Mammary epithelial cell (primary cell): ENCODE measurements around the gene RELA.

Experiments used
- CTCF ChIP-seq, 2 donors: IDR thresholded peaks in 1 of 2; conservative IDR thresholded peaks in 1 of 2; 2 replicates each; pipeline ENCODE4 v1.5.1; 2011 to 2012; ENCODE audit warnings: inconsistent platforms in 2 of 2, low read length in 2 of 2, mild to moderate bottlenecking in 2 of 2, control low read depth in 1 of 2, low read depth in 1 of 2; ENCODE audit not compliant: insufficient read depth in 1 of 2; ENCODE audit errors: extremely low read depth in 1 of 2
- EZH2 ChIP-seq: IDR thresholded peaks from 2 replicates; pipeline ENCODE4 v1.6.1; 2012; ENCODE audit warnings: low read length, inconsistent platforms, borderline replicate concordance

GRCh38 chr11:65625628-65626342, 36.9 kb downstream of the RELA start:
- peak; percentile 44 to 68 for TF ChIP-seq CTCF (conservative IDR thresholded peaks at IDR 0.05 in 1 of 2, IDR thresholded peaks at IDR 0.05 in 1 of 2; ENCODE audit: extremely low read depth in 1 of 2, insufficient read depth in 1 of 2, low read depth in 1 of 2, low read length in 2 of 2)
- TF ChIP-seq EZH2, result no peak
